H1 (cell line): ENCODE measurements around the gene OSBPL6. TPM values are rescaled to one million over a fixed set of nuclear protein-coding genes. Genes with fewer than 3 reads are reported as not detected.
"Not testable (repeated sequence)": the region's sequence is repeated elsewhere in the genome, so short reads cannot be mapped to it uniquely, and the experiment has no call there.

Source experiments
- CTCF ChIA-PET: fragments of 300-600 bp; sonication (Branson Sonifier 250); formaldehyde crosslinking; loops from one replicate; lab custom pipeline; 2021; ENCODE audit not compliant: partially characterized antibody; lab: Charles Lee
- POLR2A ChIA-PET: fragments of 300-600 bp; sonication (Branson Sonifier 250); formaldehyde crosslinking; loops from one replicate; lab custom pipeline; 2021; ENCODE audit warnings: inconsistent platforms; ENCODE audit not compliant: partially characterized antibody; lab: Charles Lee
- DNase-seq, 2 experiments: peaks; one replicate each; pipeline versions ENCODE4 v3.0.0 to v3.0.0-alpha.2; 2010 to 2022; ENCODE audit warnings: low spot score in 2 of 2, low read depth in 1 of 2, mixed read lengths in 1 of 2
- FAIRE-seq: peaks from 2 replicates; lab custom pipeline; 2011; peaks lifted over from hg19 to GRCh38; lab: Jason Lieb, UNC
- H2AFZ ChIP-seq: 2 replicates; pipeline ENCODE4 v1.8.1; 2012; ENCODE audit warnings: low read length, inconsistent platforms
- H2AK5ac ChIP-seq: 2 replicates; pipeline ENCODE4 v1.6.1; 2013; ENCODE audit warnings: low read depth, low read length
- H2BK120ac ChIP-seq: replicated peaks from 2 replicates; pipeline ENCODE3; 2013; ENCODE audit warnings: low read depth, low read length, inconsistent platforms
- H2BK12ac ChIP-seq: 2 replicates; pipeline ENCODE4 v1.6.1; 2013; ENCODE audit warnings: low read depth, low read length
- H2BK15ac ChIP-seq: 2 replicates; pipeline ENCODE4 v1.6.1; 2013; ENCODE audit warnings: low read length
- H2BK20ac ChIP-seq: 2 replicates; pipeline ENCODE4 v1.6.1; 2013; ENCODE audit warnings: low read length
- H2BK5ac ChIP-seq: 2 replicates; pipeline ENCODE4 v1.6.1; 2013; ENCODE audit warnings: low read depth, low read length
- H3K14ac ChIP-seq: 2 replicates; pipeline ENCODE4 v1.6.1; 2013; ENCODE audit warnings: inconsistent platforms; ENCODE audit not compliant: insufficient read length
- H3K18ac ChIP-seq: 2 replicates; pipeline ENCODE4 v1.6.1; 2013; ENCODE audit warnings: low read length; ENCODE audit errors: extremely low read depth
- H3K23ac ChIP-seq: 2 replicates; pipeline ENCODE4 v1.6.1; 2013; ENCODE audit warnings: inconsistent platforms; ENCODE audit not compliant: insufficient read length
- H3K23me2 ChIP-seq: 2 replicates; pipeline ENCODE4 v1.6.1; 2013; ENCODE audit warnings: low read depth, low read length
- H3K27ac ChIP-seq: 2 replicates; pipeline ENCODE4 v1.6.1; 2011; ENCODE audit warnings: low read depth, low read length, inconsistent platforms
- H3K27me3 ChIP-seq, 4 experiments: replicated peaks in 1 of 4; 1 replicate in 1 of 4; 2 replicates in 3 of 4; pipeline versions ENCODE4 v1.6.1 to v1.8.1; 2011 to 2013; ENCODE audit warnings: low read length in 3 of 4, mild to moderate bottlenecking in 3 of 4, inconsistent platforms in 2 of 4, mixed read lengths in 2 of 4, moderate library complexity in 1 of 4; ENCODE audit not compliant: control insufficient read depth in 3 of 4, insufficient read depth in 3 of 4; ENCODE audit errors: extremely low read depth in 1 of 4
- H3K36me3 ChIP-seq, 4 experiments: 2 replicates each; pipeline versions ENCODE4 v1.6.1 to v1.8.1; 2011 to 2013; ENCODE audit warnings: mild to moderate bottlenecking in 4 of 4, low read length in 3 of 4, moderate library complexity in 2 of 4, control low read depth in 1 of 4, inconsistent platforms in 1 of 4; ENCODE audit not compliant: insufficient read depth in 4 of 4, control insufficient read depth in 2 of 4
- H3K4ac ChIP-seq: replicated peaks from 2 replicates; pipeline ENCODE3; 2013; ENCODE audit warnings: low read length, low read depth, mixed read lengths, inconsistent platforms; ENCODE audit not compliant: insufficient read length
- H3K4me1 ChIP-seq, 4 experiments: replicated peaks in 1 of 4; 1 replicate in 1 of 4; 2 replicates in 3 of 4; pipeline versions ENCODE4 v1.6.1 to v1.8.1; 2011 to 2013; ENCODE audit warnings: low read length in 3 of 4, inconsistent platforms in 2 of 4, mixed read lengths in 1 of 4; ENCODE audit not compliant: insufficient read depth in 4 of 4, control insufficient read depth in 3 of 4
- H3K4me2 ChIP-seq, 2 experiments: 2 replicates each; pipeline versions ENCODE4 v1.6.1 to v1.8.1; 2011 to 2013; ENCODE audit warnings: low read depth in 2 of 2, low read length in 2 of 2, control low read depth in 1 of 2, inconsistent platforms in 1 of 2, mild to moderate bottlenecking in 1 of 2; ENCODE audit not compliant: insufficient read depth in 1 of 2
- H3K4me3 ChIP-seq, 4 experiments: fragments of 200-600, 300-600 bp in 1 of 4; sonication (generic), shearing (Covaris generic), sonication (Bioruptor Twin) in 1 of 4; 2 replicates each; pipeline versions ENCODE4 v1.5.1 to v1.8.1; 2011 to 2016; ENCODE audit warnings: low read length in 4 of 4, low read depth in 3 of 4, control low read depth in 2 of 4, inconsistent platforms in 2 of 4, mild to moderate bottlenecking in 2 of 4, mixed read lengths in 1 of 4, moderate library complexity in 1 of 4; ENCODE audit not compliant: insufficient read depth in 2 of 4; ENCODE audit errors: extremely low read depth in 1 of 4
- H3K56ac ChIP-seq: replicated peaks from 2 replicates; pipeline ENCODE3; 2013; ENCODE audit warnings: low read depth, mild to moderate bottlenecking, mixed read lengths, low read length, inconsistent platforms; ENCODE audit not compliant: insufficient read length
- H3K79me1 ChIP-seq: 2 replicates; pipeline ENCODE4 v1.6.1; 2013; ENCODE audit warnings: low read depth, low read length, control low read depth
- H3K79me2 ChIP-seq, 2 experiments: 2 replicates each; pipeline versions ENCODE4 v1.6.1 to v1.8.1; 2012 to 2013; ENCODE audit warnings: low read length in 2 of 2, mild to moderate bottlenecking in 2 of 2, inconsistent platforms in 1 of 2; ENCODE audit not compliant: insufficient read depth in 2 of 2, control insufficient read depth in 1 of 2
- H3K9ac ChIP-seq, 4 experiments: replicated peaks in 1 of 4; 1 replicate in 1 of 4; 2 replicates in 3 of 4; pipeline versions ENCODE4 v1.6.1 to v1.8.1; 2011 to 2013; ENCODE audit warnings: low read depth in 3 of 4, low read length in 3 of 4, control low read depth in 2 of 4, mild to moderate bottlenecking in 2 of 4, moderate library complexity in 2 of 4, inconsistent platforms in 1 of 4; ENCODE audit errors: extremely low read depth in 1 of 4
- H3K9me3 ChIP-seq, 2 experiments: 2 replicates each; pipeline versions ENCODE4 v1.6.1 to v1.8.1; 2012 to 2013; ENCODE audit warnings: mild to moderate bottlenecking in 2 of 2, moderate library complexity in 2 of 2, control low read depth in 1 of 2, inconsistent platforms in 1 of 2, low read depth in 1 of 2, low read length in 1 of 2, mixed read lengths in 1 of 2; ENCODE audit not compliant: insufficient read depth in 2 of 2
- H4K20me1 ChIP-seq, 2 experiments: replicated peaks in 1 of 2; 2 replicates each; pipeline versions ENCODE3 to v1.8.1; 2011 to 2013; ENCODE audit warnings: inconsistent platforms in 2 of 2, low read length in 2 of 2, mild to moderate bottlenecking in 1 of 2; ENCODE audit not compliant: insufficient read depth in 2 of 2, control insufficient read depth in 1 of 2
- H4K5ac ChIP-seq: 2 replicates; pipeline ENCODE4 v1.6.1; 2013; ENCODE audit warnings: low read length, low read depth, mixed read lengths, inconsistent platforms; ENCODE audit not compliant: insufficient read length
- H4K8ac ChIP-seq: 2 replicates; pipeline ENCODE4 v1.8.0; 2013; ENCODE audit warnings: mild to moderate bottlenecking, moderate library complexity, low read length, inconsistent platforms; ENCODE audit not compliant: insufficient read depth; ENCODE audit errors: extremely low read depth
- H4K91ac ChIP-seq: replicated peaks from 2 replicates; pipeline ENCODE3; 2013; ENCODE audit warnings: low read length, mixed read lengths, inconsistent platforms; ENCODE audit not compliant: insufficient read length
- CTCF ChIP-seq, 3 experiments: IDR thresholded peaks; 1 replicate in 2 of 3; 2 replicates in 1 of 3; pipeline versions ENCODE4 v1.5.1 to v1.6.1; 2011; ENCODE audit warnings: low read length in 3 of 3, mild to moderate bottlenecking in 3 of 3, inconsistent platforms in 2 of 3, low read depth in 1 of 3, moderate library complexity in 1 of 3; ENCODE audit not compliant: insufficient read depth in 1 of 3; ENCODE audit errors: control extremely low read depth in 1 of 3
- HDAC6 ChIP-seq: IDR thresholded peaks from one replicate; pipeline ENCODE4 v1.7.1; 2012; ENCODE audit warnings: low read depth, mild to moderate bottlenecking, inconsistent platforms, low read length, moderate library complexity
- KDM4A ChIP-seq: IDR thresholded peaks from one replicate; pipeline ENCODE4 v1.7.1; 2012; ENCODE audit warnings: low read depth, mild to moderate bottlenecking, moderate library complexity, low read length, inconsistent platforms; ENCODE audit not compliant: severe bottlenecking
- ZNF274 ChIP-seq: IDR thresholded peaks from 2 replicates; pipeline ENCODE4 v1.7.0; 2012; ENCODE audit warnings: low read length, borderline replicate concordance; ENCODE audit errors: extremely low read depth
- WGBS, 2 experiments: shearing (Covaris generic) in 1 of 2; methylation state at CpG; one replicate each; pipeline versions ENCODE4 v1.1.6 to v1.1.7; 2013 to 2015; ENCODE audit warnings: low lambda C conversion rate in 2 of 2, mixed read lengths in 2 of 2, inconsistent platforms in 1 of 2, low coverage in 1 of 2, missing lambda C conversion rate in 1 of 2; ENCODE audit not compliant: insufficient replicate concordance in 2 of 2, insufficient coverage in 1 of 2, insufficient read length in 1 of 2; ENCODE audit errors: extremely low coverage in 1 of 2, missing lambda C conversion rate in 1 of 2; 5-methylcytosine and 5-hydroxymethylcytosine counted together
- polyA plus RNA-seq, 7 experiments: library from polyadenylated mRNA; depleted of rRNA in 3 of 7; stranded (reverse) in 5 of 7; unstranded in 2 of 7; fragments of >200 nt in 5 of 7; fragments of 200-250 nt in 2 of 7; gene quantifications; 1 replicate in 5 of 7; 2 replicates in 1 of 7; 4 replicates in 1 of 7; pipeline versions ENCODE4 v1.2.1 to v1.2.3, GENCODE V29; 2011 to 2013; ENCODE audit warnings: missing spikeins in 2 of 7, mixed read lengths in 2 of 7
- total RNA-seq: library from RNA; stranded (reverse); fragmentation: NEBNext Ultra II Directional; extraction: Animal tissue kit (Norgen Biotek cat#: 25700); gene quantifications from 2 replicates; pipeline ENCODE4 v1.2.1, GENCODE V29; 2021

The OSBPL6 gene
- total and polyA plus RNA-seq, 2 of the 8 experiments (the other 6 are each of a cell fraction or from before 2014, with no cell fraction given) = 1.7 to 5.6 TPM

- no peak for TF ChIP-seq CTCF (IDR thresholded peaks at IDR 0.05; ENCODE audit: control extremely low read depth in 1 of 3, insufficient read depth in 1 of 3, low read depth in 1 of 3, low read length in 3 of 3)
- no peak for TF ChIP-seq KDM4A
- TF ChIP-seq ZNF274 = no peak
- no peak for TF ChIP-seq HDAC6
Measured at GRCh38 chr2:178197791-178198190, 3.5 kb downstream of the OSBPL6 start (continued).

- H3K4me2 ChIP-seq, H2BK12ac ChIP-seq, H2BK5ac ChIP-seq, H3K27ac ChIP-seq, POLR2A ChIA-PET, FAIRE-seq, H4K8ac ChIP-seq, H3K9ac ChIP-seq, H2AFZ ChIP-seq, H3K9me3 ChIP-seq, H3K79me1 ChIP-seq, H4K91ac ChIP-seq, H3K36me3 ChIP-seq, H3K18ac ChIP-seq, H3K4ac ChIP-seq, H3K79me2 ChIP-seq, DNase-seq, H3K14ac ChIP-seq, H2BK15ac ChIP-seq, H3K4me1 ChIP-seq, H2BK120ac ChIP-seq, H4K20me1 ChIP-seq, H2BK20ac ChIP-seq, H3K4me3 ChIP-seq, H3K56ac ChIP-seq, H3K23ac ChIP-seq, H4K5ac ChIP-seq, H2AK5ac ChIP-seq: not testable (repeated sequence)
- 98% methylated on average over 4 of the region's 4 CpGs; no CpG with 5 or more reads in 1 of the 2 experiments for WGBS, 2 experiments
- Histone ChIP-seq H3K23me2 (peaks cover 15% of the 10 kb centered on the region; the same call in 1 of the 2 replicates), H3K27me3 (peaks cover 2 to 17% (median 10%) of the 10 kb centered on the region in 4 experiments)
- CTCF ChIA-PET = interaction anchor here (0.7 to 1.5 kb wide), 3 partner anchors 10 to 87 kb away, joined by 3 to 4 read pairs (median 4); partner anchors contain the start of gene RBM45
Measured at GRCh38 chr2:178198441-178198840, 4.1 kb downstream of the OSBPL6 start.
